ENCODE measurements around the gene CMSS1. TPM values are rescaled to one million over a fixed set of nuclear protein-coding genes. Genes with fewer than 3 reads are reported as not detected.

The CMSS1 gene
- total RNA-seq, 1 donor from 2014 or later: 41.1 TPM

DNA sequence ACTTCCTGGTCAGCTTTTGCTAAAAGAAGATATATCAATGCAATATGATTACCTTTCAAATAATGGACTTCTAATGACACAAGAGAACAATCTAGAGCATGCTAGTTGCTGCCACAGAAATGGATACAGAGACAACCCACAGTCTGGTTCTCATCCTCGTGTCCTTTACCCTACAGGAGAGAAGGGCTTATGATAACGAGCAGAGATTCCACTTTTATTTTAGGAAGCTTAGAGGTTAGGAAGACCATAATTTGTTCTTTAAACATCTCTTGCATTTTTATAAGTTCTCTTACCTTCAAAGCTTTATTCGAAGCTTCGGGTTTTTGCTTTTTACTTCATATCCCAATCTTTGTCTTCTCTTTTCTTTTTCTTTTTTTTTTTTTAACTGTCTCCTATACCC lies 257.5 kb downstream of the CMSS1 start:
- no peak for DNase-seq
- no peak for ATAC-seq (ENCODE audit: low read depth)
- H3K4me3 Mint-ChIP-seq: no peak overlapping the region
- intact Hi-C loops (cut with micrococcal nuclease): no loop called here
- H3K27me3 Mint-ChIP-seq: no peaks in the 10 kb centered on the region
- no peaks in the 10 kb centered on the region for H3K9me3 Mint-ChIP-seq
- H3K36me3 Mint-ChIP-seq (ENCODE audit: low read depth): no peaks in the 10 kb centered on the region
- H3K27ac Mint-ChIP-seq: no peak overlapping the region
- ChIA-PET POLR2A (interaction anchor here (2.0 kb wide), 1 partner anchor 9 kb away, joined by 9 read pairs; no protein-coding TSS in a partner anchor), CTCF (interaction anchor here (1.3 kb wide), 1 partner anchor 179 kb away, joined by 4 read pairs; no protein-coding TSS in a partner anchor)
- TF ChIP-seq, protein P1, sequence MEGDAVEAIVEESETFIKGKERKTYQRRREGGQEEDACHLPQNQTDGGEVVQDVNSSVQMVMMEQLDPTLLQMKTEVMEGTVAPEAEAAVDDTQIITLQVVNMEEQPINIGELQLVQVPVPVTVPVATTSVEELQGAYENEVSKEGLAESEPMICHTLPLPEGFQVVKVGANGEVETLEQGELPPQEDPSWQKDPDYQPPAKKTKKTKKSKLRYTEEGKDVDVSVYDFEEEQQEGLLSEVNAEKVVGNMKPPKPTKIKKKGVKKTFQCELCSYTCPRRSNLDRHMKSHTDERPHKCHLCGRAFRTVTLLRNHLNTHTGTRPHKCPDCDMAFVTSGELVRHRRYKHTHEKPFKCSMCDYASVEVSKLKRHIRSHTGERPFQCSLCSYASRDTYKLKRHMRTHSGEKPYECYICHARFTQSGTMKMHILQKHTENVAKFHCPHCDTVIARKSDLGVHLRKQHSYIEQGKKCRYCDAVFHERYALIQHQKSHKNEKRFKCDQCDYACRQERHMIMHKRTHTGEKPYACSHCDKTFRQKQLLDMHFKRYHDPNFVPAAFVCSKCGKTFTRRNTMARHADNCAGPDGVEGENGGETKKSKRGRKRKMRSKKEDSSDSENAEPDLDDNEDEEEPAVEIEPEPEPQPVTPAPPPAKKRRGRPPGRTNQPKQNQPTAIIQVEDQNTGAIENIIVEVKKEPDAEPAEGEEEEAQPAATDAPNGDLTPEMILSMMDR (IDR thresholded peaks at IDR 0.05): no peak
- peaks cover 34% of the 10 kb centered on the region for H3K4me1 Mint-ChIP-seq

DNA sequence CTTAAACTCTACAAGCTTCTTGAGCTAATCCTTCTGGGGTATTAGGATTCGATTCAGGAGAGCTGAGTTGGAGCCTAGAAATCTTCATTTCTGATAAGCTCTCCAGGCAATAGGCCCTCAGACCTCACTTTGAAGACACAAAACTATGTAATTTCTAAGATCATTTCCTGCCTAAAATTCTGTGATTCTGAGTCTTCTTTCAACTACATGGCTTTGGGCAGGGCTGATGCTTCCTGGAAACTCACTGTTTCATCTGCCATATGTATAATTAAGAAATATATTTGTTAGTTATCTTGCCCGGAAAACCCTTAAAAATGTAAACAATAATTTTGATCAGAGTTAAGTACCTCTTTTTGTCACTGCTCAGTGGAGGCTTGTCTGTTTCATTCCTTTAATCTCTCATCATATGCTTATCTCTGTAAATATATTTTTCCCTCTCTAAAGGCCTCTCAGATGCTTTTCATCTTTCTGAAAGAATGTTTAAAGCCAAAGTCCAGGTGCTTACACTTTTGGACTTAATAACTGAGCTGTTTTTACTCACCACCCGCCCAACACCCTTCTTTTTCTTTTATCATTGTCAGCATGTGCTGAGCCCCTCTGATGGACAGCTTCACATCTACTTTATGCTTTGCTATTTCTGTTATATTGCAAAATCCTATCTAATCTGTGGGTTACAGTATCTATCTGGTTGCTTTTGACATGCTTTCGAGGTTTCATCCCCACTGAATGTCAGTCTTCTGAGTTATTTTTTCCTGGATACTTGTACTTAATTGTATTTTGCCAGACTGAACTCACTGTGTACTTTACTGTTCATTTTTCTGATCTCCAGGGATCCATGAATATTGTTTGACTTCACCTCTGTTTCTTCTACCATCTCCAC lies 258.4 kb downstream of the CMSS1 start:
- no peak for ATAC-seq (ENCODE audit: low read depth)
- intact Hi-C loops (cut with micrococcal nuclease): no loop called here
- no peaks in the 10 kb centered on the region for H3K36me3 Mint-ChIP-seq (ENCODE audit: low read depth)
- ChIA-PET CTCF (interaction anchor here (1.3 kb wide), 1 partner anchor 178 kb away, joined by 4 read pairs; no protein-coding TSS in a partner anchor), POLR2A (no interaction called here)
- H3K27me3 Mint-ChIP-seq: no peaks in the 10 kb centered on the region
- H3K4me1 Mint-ChIP-seq: peaks cover 33% of the 10 kb centered on the region
- DNase-seq: no peak
- H3K27ac Mint-ChIP-seq: no peak overlapping the region
- no peaks in the 10 kb centered on the region for H3K9me3 Mint-ChIP-seq
- TF ChIP-seq, protein P1 (IDR thresholded peaks at IDR 0.05): no peak
- H3K4me3 Mint-ChIP-seq: no peak overlapping the region

DNA sequence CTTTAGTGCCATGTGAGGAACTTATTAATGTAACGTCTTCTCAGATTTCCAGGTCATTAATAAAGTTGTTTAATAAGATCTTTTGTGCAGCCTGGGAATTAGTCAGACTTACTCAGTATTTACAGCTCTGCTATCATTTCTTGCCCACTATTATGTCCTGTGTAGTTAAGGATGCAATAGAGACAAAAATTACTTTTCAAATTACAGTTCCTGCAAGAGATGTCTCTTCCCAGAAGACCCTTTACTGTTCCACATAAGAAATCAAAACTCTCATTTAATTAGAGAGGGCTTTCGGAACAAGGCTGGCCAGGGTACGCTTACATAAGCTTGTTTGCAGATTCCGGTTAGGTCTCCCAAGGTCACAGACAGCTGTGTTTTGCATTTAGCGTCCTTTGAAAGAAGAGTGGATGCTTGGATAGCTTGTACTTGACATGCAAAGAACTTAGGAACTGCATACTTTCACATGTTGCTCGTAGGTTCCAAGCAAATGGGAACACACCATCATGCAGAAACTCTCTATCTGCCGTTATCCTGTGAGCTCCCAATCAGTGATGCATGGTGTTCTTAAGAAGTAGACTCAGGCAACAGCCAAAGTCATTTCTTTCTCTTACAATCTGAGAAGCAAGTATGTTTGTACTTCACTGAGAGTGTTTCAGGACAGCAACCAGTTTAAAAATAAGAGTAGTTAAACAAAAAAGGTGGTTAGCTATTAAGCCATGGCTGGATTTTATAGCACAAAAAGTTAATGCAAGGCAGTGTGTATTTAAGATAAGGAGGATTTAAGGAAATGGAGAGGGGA lies 259.3 kb downstream of the CMSS1 start:
- no peak overlapping the region for H3K27ac Mint-ChIP-seq
- CTCF ChIA-PET: no interaction called here
- no peaks in the 10 kb centered on the region for H3K36me3 Mint-ChIP-seq (ENCODE audit: low read depth)
- no peaks in the 10 kb centered on the region for H3K27me3 Mint-ChIP-seq
- no peak for DNase-seq
- ATAC-seq (ENCODE audit: low read depth): no peak
- no peaks in the 10 kb centered on the region for H3K9me3 Mint-ChIP-seq
- intact Hi-C loops (cut with micrococcal nuclease): no loop called here
- POLR2A ChIA-PET: no interaction called here
- H3K4me1 Mint-ChIP-seq: peaks cover 24% of the 10 kb centered on the region
- TF ChIP-seq, protein P1 (IDR thresholded peaks at IDR 0.05): no peak
- H3K4me3 Mint-ChIP-seq: no peak overlapping the region

DNA sequence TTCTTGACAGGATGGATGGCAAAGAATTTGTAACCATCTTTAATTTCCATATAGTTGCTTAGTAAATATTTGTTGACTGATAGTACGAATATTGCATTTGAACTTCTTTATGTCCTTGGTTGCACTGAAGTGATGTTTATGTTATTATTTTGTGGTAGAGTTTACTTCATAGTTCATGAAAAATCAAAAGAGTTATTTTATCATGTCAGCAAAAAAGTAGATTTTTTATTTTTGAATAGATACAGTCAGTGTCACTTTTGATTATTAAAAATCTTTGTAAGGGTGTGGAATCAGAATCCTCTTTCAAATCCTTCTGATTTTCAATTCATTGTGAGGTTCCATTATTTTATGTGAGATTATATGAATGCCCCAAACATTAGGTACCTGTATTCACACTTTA lies 261.7 kb downstream of the CMSS1 start:
- peaks cover 5% of the 10 kb centered on the region for H3K4me1 Mint-ChIP-seq
- no peaks in the 10 kb centered on the region for H3K36me3 Mint-ChIP-seq (ENCODE audit: low read depth)
- H3K27ac Mint-ChIP-seq: no peak overlapping the region
- ATAC-seq (ENCODE audit: low read depth) (no peak), DNase-seq (no peak)
- CTCF ChIA-PET: no interaction called here
- H3K9me3 Mint-ChIP-seq: no peaks in the 10 kb centered on the region
- no peaks in the 10 kb centered on the region for H3K27me3 Mint-ChIP-seq
- POLR2A ChIA-PET: no interaction called here
- TF ChIP-seq, protein P1 (IDR thresholded peaks at IDR 0.05): no peak
- intact Hi-C loops (cut with micrococcal nuclease): no loop called here
- no peak overlapping the region for H3K4me3 Mint-ChIP-seq

DNA sequence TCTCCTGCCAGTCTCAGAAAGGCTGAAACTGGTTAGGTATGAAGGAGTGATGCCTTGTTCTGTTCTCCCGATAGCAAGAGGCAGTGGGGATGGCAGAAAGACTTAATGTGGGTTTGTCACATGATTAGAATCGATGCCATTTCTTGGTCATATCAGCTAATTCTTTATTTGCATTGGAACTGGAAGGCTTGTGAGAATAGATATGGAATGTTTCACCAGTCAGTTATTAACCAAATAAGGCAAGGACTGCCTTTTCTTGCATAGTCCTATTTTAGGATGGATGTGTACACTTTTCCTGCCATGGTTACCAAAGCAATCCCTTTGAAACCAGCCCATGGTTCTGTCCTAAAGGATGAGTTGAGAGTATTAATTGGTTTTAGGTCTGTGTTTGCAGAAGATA lies 262.9 kb downstream of the CMSS1 start:
- intact Hi-C loops (cut with micrococcal nuclease): no loop called here
- H3K9me3 Mint-ChIP-seq: no peaks in the 10 kb centered on the region
- no peak for ATAC-seq (ENCODE audit: low read depth)
- ChIA-PET POLR2A (no interaction called here), CTCF (interaction anchor here (0.8 kb wide), 1 partner anchor 12 kb away, joined by 3 read pairs; no protein-coding TSS in a partner anchor)
- DNase-seq: no peak
- TF ChIP-seq, protein P1 (IDR thresholded peaks at IDR 0.05): no peak
- no peaks in the 10 kb centered on the region for H3K27me3 Mint-ChIP-seq
- no peak overlapping the region for H3K27ac Mint-ChIP-seq
- H3K36me3 Mint-ChIP-seq (ENCODE audit: low read depth): no peaks in the 10 kb centered on the region
- H3K4me3 Mint-ChIP-seq: no peak overlapping the region
- peaks cover 12% of the 10 kb centered on the region for H3K4me1 Mint-ChIP-seq

Measured in activated B cell treated with CpG ODN at 0.5 μM for 24 hours (primary cell).